ENCODE results near the gene STK35. TPM values are rescaled to one million over a fixed set of nuclear protein-coding genes. Genes with fewer than 3 reads are reported as not detected.

The STK35 gene
- total and polyA plus RNA-seq, 2 experiments from 2014 or later: 14.2 to 59.7 TPM

- Histone ChIP-seq H3F3A (replicated peaks; ENCODE audit: low read depth) (no peaks in the 10 kb centered on the region), H3K4me3 (no peak overlapping the region), H2AFZ (no peak overlapping the region), H3K27ac (ENCODE audit: low read depth) (no peak overlapping the region), H3K27me3 (ENCODE audit: insufficient read depth) (no peaks in the 10 kb centered on the region), H4K20me1 (replicated peaks; ENCODE audit: insufficient read depth) (peaks cover 54% of the 10 kb centered on the region), H3K36me3 (ENCODE audit: insufficient read depth) (0 out of 2 replicates have a peak, but pooled peaks cover under 1% of the 10 kb centered on the region), H3K79me2 (replicated peaks; ENCODE audit: insufficient read depth) (peaks cover 100% of the 10 kb centered on the region), H3K4me2 (no peak overlapping the region), H3K4me1 (ENCODE audit: insufficient read depth) (no peaks in the 10 kb centered on the region), H3K9me2 (ENCODE audit: insufficient read depth) (no peaks in the 10 kb centered on the region)
- Mint-ChIP-seq H3K4me3 (no peak overlapping the region), H3K27ac (no peak overlapping the region), H3K27me3 (ENCODE audit: insufficient read depth, low read depth, poor library complexity) (peaks cover 5% of the 10 kb centered on the region), H3K9me3 (no peaks in the 10 kb centered on the region), H3K4me1 (peaks cover 8% of the 10 kb centered on the region), H3K36me3 (ENCODE audit: low read depth) (peaks cover 10% of the 10 kb centered on the region)
- TF ChIP-seq STAT1 (IDR thresholded peaks at IDR 0.05; ENCODE audit: unreplicated experiment): no peak
- TF ChIP-seq JUNB (IDR thresholded peaks at IDR 0.05; ENCODE audit: unreplicated experiment): no peak
- no peak for TF ChIP-seq ZNF114 (CRISPR knock-in tag; IDR thresholded peaks at IDR 0.05)
- TF ChIP-seq POLR2AphosphoS5 (IDR thresholded peaks at IDR 0.05; ENCODE audit: low read depth): no peak
- no peak for TF ChIP-seq NANOG (IDR thresholded peaks at IDR 0.05; ENCODE audit: borderline replicate concordance)
- no peak for TF ChIP-seq EZH2phosphoT487 (IDR thresholded peaks at IDR 0.05; ENCODE audit: unreplicated experiment)
- TF ChIP-seq ZNF462 (CRISPR knock-in tag; IDR thresholded peaks at IDR 0.05): no peak
- no peak for ATAC-seq
- no peak for DNase-seq (ENCODE audit: low spot score)
These were observed 21.3 kb downstream of the STK35 start for GRCh38 chr20:2122936-2123335.

- Histone ChIP-seq H3K27me3 (ENCODE audit: insufficient read depth) (no peaks in the 10 kb centered on the region), H3K9me2 (ENCODE audit: insufficient read depth) (no peaks in the 10 kb centered on the region), H3K4me3 (no peak overlapping the region), H3K4me1 (ENCODE audit: insufficient read depth) (no peaks in the 10 kb centered on the region), H3K79me2 (replicated peaks; ENCODE audit: insufficient read depth) (peaks cover 100% of the 10 kb centered on the region), H3K36me3 (ENCODE audit: insufficient read depth) (no peaks in the 10 kb centered on the region), H3K4me2 (no peak overlapping the region), H3K27ac (ENCODE audit: low read depth) (no peak overlapping the region), H4K20me1 (replicated peaks; ENCODE audit: insufficient read depth) (peaks cover 55% of the 10 kb centered on the region), H3F3A (replicated peaks; ENCODE audit: low read depth) (no peaks in the 10 kb centered on the region), H2AFZ (no peak overlapping the region)
- Mint-ChIP-seq H3K4me1 (peaks cover 12% of the 10 kb centered on the region), H3K9me3 (no peaks in the 10 kb centered on the region), H3K36me3 (ENCODE audit: low read depth) (peaks cover 5% of the 10 kb centered on the region), H3K27ac (no peak overlapping the region), H3K27me3 (ENCODE audit: insufficient read depth, low read depth, poor library complexity) (peaks cover 5% of the 10 kb centered on the region), H3K4me3 (no peak overlapping the region)
- ATAC-seq (no peak), DNase-seq (ENCODE audit: low spot score) (no peak)
- TF ChIP-seq ZNF114 (CRISPR knock-in tag; IDR thresholded peaks at IDR 0.05) (no peak), CREB1 (CRISPR knock-in tag; IDR thresholded peaks at IDR 0.05; ENCODE audit: low read depth) (no peak), POLR2AphosphoS5 (IDR thresholded peaks at IDR 0.05; ENCODE audit: low read depth) (no peak), EZH2phosphoT487 (IDR thresholded peaks at IDR 0.05; ENCODE audit: unreplicated experiment) (no peak)
These were observed 22.1 kb downstream of the STK35 start for GRCh38 chr20:2123720-2124119.
